ENCODE data around the gene SLC28A3. TPM values are rescaled to one million over a fixed set of nuclear protein-coding genes. Genes with fewer than 3 reads are reported as not detected.

Gene SLC28A3
- polyA plus RNA-seq, 1 donor: 0.03 TPM

DNA sequence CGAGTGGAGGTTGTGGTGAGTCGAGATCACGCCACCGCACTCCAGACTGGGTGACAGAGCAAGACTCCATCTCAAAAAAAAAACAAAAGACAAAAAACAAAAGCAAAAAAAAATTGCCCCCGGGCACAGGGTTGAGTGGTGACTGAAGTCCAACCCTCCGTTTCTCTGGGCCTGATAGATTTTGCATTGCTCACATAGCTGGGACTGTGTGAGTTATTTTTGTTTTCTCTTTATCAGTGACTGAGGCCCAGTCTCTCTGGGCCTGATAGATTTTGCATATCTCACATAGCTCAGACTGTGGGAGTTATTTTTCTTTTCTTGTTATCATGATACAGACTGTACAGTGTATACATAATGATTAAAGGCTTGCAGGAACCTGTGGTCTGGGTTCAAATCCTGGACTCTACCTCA lies 2.6 kb upstream of the SLC28A3 start:
- no peak for DNase-seq

DNA sequence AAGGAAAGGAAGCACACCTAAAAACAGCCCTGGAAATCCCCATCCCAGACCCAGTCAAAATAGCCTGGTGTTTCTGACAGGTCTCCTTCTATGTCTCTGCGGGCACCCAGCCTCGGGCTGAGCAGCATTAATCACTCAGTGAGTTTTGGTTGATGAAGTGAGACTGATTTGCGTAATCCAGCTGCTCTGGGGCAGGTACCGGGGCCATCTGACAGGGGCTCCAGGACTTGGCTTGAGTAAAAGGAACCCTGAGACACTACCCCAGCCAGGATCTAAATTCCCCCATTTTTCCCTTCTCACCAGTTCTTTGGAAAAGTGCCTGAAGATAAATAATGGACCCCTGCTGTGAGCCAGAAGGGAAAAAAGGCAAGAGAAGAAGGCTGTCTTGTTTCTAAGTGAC lies 596 bp downstream of the SLC28A3 start:
- DNase-seq: no peak

GRCh38 chr9:84339503-84339902 lies 1.1 kb downstream of the SLC28A3 start:
- no peak for DNase-seq

GRCh38 chr9:84338792-84339191 lies 1.8 kb downstream of the SLC28A3 start:
- DNase-seq: no peak

DNA sequence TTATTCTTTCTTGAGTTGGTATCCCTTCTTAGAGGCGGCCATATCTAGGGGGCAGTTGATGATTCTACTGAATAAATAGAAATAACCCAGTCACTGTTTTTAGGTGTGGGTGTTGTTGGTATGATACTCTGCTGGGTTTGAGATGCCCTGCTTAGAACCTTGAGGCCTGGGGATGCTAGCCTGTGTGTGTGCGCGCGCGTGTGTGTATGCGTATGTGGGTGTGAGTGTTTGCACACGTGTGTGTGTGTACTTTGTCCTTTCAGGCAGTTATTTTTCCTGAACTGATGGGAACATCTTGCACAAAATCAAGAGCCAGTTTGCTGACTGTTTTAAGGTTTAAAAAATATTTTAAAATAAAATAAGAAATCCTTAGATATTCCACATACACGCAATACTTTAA lies 3.3 kb downstream of the SLC28A3 start:
- no peak for DNase-seq

DNA sequence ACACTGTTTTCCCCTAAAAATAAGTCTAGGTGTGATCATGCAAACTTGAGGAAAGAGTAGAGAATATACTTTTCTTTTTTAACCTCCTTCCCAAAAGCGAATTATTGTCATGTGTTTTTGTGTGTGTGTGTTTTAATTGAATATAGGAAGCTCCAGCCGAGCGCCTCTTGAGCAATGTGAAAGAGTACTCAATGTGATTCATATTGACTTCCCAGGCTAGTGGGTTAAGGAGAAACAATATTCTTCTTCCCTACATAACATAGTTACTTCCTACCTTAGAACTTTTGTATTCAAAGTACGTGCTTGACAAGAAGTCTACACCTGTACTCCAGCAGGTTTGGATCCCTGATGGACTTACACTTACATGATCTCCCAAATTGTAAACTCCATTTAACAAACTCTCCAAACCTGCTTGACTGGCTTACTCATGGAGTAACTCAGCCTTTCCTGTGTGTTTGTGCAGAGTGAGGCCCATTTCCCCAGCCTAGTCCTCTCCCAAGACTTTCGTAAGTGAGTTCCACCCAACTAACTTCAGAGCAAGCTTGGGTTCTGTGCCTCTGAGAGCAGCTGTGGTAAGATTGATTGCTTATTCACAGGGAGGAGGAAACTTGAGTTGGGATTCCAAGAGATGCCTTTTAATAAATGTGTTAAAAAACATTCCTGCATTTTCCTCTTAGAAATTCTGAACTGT lies 9.3 kb downstream of the SLC28A3 start:
- peak; percentile 40 for DNase-seq

GRCh38 chr9:84330246-84330645 lies 10.3 kb downstream of the SLC28A3 start:
- DNase-seq: no peak

GRCh38 chr9:84327184-84327583 lies 13.4 kb downstream of the SLC28A3 start:
- DNase-seq: no peak

DNA sequence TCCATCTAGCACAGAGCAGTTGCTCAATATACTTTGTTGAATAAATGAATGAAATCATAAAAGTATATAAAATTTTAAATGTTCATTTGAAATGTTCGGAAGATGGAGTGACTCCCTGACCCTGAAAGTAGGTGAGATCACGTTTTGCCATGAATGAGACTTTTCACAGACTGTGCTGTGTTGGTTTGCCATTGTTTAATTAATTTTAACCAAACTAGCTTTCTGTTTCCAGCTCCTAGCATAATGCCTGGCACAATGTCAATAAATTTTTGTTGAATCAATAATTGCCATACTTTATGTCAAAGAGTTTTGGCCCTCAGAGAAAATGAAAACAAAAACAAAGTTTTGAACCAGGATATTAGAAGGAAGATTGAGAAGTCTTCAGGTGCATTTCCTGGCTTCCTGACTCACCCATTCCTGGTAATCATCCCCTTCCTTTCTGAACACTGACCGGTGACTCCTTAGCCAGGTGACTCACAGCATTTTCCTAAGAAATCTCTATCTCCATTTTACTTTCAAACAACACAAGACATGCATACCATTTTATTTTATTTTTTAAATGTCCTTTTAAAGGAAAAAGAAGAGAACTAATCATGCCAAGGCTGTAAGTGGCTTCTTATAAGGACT lies 15.1 kb downstream of the SLC28A3 start:
- DNase-seq: no peak

- no peak for DNase-seq
These were observed 15.7 kb downstream of the SLC28A3 start for GRCh38 chr9:84324811-84325210.

DNA sequence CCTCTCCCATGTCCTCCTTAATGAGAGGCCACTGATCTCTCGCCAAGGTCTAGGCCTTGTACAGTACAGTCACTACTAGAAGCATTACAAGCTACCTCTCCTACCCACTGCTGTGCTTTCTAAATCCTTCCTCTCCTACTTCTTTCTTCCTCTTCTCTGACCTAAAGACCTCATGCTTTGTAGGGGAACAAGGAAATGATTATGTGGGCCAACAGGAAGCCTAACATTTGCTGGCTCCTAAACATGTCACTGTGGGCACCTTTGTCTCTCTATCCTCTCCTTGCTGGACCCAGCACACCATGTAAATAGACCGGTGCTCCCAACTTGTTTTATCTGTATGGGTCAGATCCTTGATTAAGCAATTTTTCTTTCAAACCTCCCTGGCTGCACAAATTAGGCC lies 16.7 kb downstream of the SLC28A3 start:
- DNase-seq: no peak

DNA sequence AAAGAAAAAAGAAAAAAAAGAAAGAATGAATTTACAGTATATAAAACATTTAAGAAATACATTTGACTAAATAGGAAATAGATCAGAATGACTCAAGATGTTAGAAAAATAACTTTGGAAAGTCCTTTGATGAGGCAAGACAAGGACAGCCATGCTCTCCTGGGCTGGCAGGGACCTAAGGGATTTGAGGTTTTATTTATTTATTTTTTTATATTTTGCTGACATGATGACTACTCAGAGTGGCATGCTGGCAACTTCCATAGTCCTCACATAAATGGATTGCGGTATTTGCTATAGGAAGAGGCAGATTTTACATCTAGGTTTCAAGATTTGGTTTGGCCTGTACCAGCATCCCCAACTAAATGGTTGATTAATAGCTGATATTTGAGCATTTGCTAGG lies 17.7 kb downstream of the SLC28A3 start:
- DNase-seq: no peak

GRCh38 chr9:84320231-84320630 lies 20.3 kb downstream of the SLC28A3 start:
- DNase-seq: no peak

- DNase-seq: no peak
These were observed 20.9 kb downstream of the SLC28A3 start for GRCh38 chr9:84319632-84320031.

DNA sequence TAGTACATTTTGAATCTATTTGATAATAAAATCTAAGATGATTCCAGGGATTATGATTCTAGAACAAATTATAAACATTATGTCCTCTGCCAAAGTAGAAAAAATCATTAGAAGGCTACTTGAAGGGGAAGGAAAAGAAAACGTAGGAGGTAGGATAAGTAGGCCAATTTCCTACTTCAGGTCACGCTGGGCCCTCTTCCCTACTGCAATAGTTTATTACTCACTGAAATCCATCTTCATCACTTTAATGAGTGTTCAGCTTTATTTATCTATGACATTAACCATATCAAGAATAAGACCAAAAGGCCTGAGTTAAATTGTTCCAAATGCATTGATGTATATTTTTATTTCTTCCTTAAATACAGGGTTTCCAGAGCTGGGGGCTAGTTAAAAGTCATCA lies 21.6 kb downstream of the SLC28A3 start:
- DNase-seq: no peak

- no peak for DNase-seq
These were observed 23.0 kb downstream of the SLC28A3 start for GRCh38 chr9:84317563-84317962.

GRCh38 chr9:84315278-84315877 lies 25.2 kb downstream of the SLC28A3 start:
- peak; percentile 76 for DNase-seq

- no peak for DNase-seq
These were observed 26.3 kb downstream of the SLC28A3 start for GRCh38 chr9:84314306-84314705.

DNA sequence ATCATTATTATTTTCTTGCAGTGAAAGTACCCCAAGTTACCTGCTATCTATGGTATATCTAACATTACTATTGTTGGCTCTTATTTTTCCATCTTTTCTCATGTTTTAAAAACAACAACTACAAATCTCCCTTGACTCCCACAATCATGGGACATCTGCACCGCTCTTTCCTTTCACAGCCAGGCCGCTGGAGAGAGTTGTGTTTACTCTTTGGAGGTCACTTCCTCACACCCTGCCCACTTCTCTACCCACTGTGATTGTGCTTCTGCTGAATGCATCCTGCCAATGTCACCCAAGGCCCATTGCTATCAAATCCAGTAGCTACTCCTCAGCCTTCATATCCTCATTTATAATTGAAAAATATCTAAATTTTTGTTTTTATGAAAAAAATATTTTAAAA lies 29.7 kb downstream of the SLC28A3 start:
- DNase-seq: no peak

DNA sequence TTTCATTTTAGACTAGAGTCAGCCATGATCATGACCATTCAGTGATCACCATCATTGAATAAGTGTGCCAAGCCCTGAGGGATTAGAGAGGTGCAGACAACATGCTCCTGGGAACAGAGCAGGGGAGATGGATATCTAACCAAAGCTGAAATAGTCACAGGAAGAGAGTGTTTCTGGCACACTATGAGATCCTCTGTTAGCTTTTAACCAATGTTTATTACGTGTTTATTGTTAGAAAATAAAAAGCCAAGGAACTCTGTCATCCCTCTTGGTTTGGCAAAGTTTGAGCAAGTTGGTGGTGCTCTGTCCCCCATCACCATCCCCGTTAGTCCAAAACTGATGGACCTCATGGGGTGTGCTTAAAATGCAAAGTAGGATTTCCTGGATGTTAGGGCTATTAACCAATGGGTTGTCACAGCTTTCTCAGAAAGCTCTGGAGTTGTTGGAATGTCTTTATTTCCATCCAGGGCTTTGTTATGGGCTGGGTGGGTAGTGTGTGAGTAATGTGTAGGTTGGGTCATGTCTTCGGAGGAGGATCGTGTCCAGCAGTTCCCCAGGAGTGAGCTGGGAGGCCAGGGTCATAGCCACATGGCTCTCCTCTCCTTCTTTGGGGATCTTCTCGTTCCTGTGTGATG lies 34.9 kb downstream of the SLC28A3 start:
- DNase-seq: no peak

DNA sequence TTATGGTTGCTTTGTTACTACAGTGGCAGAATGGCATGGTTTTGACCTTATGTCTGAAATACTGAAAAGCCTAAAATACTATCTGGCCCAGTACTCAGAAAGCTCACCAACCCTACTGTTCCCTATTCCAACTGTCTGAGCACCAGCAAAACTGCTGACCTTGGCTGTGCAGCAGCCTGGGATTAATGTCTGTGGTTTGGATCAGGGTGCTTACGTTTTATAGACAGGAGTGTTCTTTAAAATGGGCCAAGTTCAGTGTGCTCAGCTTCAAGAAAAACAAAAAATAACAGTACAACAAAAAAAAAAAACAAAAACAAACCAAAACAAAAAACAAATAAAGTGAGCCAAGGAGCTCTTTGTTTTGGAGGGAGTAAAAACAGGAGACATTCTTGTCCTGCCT lies 36.4 kb downstream of the SLC28A3 start:
- DNase-seq: no peak

GRCh38 chr9:84303061-84303460 lies 37.5 kb downstream of the SLC28A3 start:
- DNase-seq: no peak

DNA sequence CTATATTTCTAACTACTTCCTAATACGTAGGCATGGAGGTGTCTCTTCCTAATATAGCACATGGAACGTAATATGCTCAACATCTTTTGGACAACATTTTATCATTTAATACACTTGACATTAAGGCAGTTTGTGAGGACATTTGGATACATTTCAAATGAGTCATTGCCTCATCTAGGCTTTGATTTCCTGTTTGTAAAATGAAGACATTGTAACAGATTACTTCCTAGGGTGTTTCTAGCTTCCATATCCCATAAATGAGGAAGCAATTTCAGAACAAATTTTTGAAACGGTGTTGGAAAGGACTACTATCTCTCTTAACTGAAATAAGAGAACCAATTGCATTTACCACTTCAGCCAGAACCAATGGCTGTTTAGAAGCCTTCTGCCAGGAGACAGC lies 38.7 kb downstream of the SLC28A3 start:
- DNase-seq: no peak

Data from left kidney (tissue), 2 donors.